22Rv1 (cell line): Measurements from ENCODE around the gene PLXNB2.

Experiments used
- ZFX ChIP-seq: fragments of 450-650 bp; IDR thresholded peaks from 2 replicates; pipeline ENCODE4 v1.6.1; 2017; ENCODE audit warnings: antibody characterized with exemption, borderline replicate concordance
- TF ChIP-seq, protein P1 (sequence below): fragments of 450-650 bp; IDR thresholded peaks from 2 replicates; pipeline ENCODE4 v1.5.1; 2017; ENCODE audit warnings: mild to moderate bottlenecking

DNA sequence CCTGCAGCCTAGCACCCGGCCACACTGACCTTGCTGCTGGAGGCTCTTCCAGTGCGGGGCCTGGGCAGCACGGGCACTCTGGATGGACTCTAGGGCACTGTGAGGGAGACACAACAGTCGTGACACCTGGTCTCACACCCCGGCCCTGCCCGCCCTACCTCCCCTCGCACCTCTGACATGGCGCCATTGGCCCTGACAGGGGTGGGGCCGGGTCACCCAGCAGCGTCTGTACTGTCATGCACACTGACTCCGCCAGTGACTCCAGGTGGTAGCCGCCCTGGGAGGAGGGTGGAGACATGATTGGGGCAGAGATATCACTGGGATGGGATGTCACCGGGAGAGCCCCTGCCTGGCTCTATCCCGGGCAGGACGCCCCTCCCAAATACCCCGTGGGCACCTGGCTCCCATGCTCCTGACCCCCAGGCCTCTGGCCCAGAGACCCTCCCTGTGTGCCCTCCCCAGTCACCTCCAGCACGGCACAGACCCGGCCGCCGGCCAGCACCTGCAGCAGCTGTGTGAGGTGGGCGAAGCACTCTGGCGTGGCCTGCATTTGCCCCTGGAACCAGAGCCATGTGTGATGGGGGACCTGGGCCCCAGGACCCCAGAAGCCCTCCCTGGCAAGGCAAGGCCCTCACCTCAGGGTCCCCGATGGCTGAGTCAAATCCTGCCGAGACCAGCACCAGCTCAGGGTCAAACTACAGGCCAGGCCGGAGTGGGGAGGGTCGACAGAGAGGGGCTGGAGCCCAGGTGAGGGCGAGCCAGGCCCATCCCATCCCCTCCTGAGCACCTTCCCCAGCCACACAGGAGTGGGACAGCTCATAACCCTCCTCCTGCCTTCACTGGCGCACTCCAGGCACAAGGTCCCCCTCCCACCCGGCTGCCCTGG is 59.0 kb downstream of the PLXNB2 start:
- TF ChIP-seq, protein P1, sequence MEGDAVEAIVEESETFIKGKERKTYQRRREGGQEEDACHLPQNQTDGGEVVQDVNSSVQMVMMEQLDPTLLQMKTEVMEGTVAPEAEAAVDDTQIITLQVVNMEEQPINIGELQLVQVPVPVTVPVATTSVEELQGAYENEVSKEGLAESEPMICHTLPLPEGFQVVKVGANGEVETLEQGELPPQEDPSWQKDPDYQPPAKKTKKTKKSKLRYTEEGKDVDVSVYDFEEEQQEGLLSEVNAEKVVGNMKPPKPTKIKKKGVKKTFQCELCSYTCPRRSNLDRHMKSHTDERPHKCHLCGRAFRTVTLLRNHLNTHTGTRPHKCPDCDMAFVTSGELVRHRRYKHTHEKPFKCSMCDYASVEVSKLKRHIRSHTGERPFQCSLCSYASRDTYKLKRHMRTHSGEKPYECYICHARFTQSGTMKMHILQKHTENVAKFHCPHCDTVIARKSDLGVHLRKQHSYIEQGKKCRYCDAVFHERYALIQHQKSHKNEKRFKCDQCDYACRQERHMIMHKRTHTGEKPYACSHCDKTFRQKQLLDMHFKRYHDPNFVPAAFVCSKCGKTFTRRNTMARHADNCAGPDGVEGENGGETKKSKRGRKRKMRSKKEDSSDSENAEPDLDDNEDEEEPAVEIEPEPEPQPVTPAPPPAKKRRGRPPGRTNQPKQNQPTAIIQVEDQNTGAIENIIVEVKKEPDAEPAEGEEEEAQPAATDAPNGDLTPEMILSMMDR: no peak
- TF ChIP-seq ZFX: no peak
